GM12801 (cell line): ENCODE data around the gene BTBD9.

Experiments used
- TF ChIP-seq, protein P1 (sequence below): IDR thresholded peaks from one replicate; pipeline ENCODE4 v1.5.1; 2011; ENCODE audit warnings: control low read depth; ENCODE audit not compliant: insufficient read length; ENCODE audit errors: extremely low read depth

Gene BTBD9

GRCh38 chr6:38632490-38632889, 7.2 kb downstream of the BTBD9 start:
- TF ChIP-seq, protein P1, sequence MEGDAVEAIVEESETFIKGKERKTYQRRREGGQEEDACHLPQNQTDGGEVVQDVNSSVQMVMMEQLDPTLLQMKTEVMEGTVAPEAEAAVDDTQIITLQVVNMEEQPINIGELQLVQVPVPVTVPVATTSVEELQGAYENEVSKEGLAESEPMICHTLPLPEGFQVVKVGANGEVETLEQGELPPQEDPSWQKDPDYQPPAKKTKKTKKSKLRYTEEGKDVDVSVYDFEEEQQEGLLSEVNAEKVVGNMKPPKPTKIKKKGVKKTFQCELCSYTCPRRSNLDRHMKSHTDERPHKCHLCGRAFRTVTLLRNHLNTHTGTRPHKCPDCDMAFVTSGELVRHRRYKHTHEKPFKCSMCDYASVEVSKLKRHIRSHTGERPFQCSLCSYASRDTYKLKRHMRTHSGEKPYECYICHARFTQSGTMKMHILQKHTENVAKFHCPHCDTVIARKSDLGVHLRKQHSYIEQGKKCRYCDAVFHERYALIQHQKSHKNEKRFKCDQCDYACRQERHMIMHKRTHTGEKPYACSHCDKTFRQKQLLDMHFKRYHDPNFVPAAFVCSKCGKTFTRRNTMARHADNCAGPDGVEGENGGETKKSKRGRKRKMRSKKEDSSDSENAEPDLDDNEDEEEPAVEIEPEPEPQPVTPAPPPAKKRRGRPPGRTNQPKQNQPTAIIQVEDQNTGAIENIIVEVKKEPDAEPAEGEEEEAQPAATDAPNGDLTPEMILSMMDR, result no peak

DNA sequence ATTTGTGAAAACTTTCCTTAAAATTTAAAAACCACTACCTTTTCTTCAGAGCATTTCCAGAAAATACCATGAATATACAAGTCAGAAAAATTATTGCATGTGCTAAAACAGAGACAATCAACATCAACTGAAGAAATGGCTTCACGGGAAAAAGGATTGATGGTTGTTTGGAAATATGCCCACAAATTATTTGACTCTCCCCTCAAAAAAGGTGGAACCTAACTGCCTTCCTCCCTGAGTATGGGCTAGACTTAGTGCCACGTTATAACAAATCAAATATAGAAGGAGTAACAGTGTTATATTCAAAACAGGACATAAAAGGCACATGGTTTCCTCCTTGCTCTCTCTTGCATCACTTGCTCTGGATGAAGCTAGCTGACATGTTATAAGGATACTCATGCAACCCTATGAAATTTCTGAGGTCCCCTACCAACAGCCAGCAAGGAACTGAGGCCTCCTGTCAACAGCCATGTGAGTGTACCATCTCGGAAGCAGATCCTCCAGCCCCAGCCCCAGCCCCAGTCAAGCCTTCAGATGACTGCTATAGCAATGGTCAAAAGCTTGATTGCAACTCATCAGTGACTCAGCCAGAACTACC, 8.4 kb downstream of the BTBD9 start:
- TF ChIP-seq, protein P1, result no peak

DNA sequence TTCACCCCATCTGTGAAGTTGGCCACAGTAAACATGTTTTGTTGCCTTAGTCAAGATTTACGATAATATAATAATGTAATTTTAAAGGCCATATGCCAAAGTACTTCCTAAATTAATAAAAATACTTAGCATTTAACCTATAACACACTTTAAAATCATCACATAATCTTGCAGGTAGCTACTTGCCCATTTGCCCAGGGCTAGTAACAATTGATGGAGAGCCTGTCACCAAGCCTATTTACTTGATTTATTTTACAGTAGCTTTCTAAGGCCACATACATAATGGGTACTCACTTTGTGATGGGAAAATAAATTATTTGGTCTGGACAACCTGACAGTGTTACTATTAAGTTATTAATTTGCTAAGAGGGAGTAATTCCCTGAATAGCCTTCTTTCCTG, 14.5 kb downstream of the BTBD9 start:
- TF ChIP-seq, protein P1, result no peak

- TF ChIP-seq, protein P1, result no peak
These were observed 21.9 kb downstream of the BTBD9 start for GRCh38 chr6:38617856-38618255.

DNA sequence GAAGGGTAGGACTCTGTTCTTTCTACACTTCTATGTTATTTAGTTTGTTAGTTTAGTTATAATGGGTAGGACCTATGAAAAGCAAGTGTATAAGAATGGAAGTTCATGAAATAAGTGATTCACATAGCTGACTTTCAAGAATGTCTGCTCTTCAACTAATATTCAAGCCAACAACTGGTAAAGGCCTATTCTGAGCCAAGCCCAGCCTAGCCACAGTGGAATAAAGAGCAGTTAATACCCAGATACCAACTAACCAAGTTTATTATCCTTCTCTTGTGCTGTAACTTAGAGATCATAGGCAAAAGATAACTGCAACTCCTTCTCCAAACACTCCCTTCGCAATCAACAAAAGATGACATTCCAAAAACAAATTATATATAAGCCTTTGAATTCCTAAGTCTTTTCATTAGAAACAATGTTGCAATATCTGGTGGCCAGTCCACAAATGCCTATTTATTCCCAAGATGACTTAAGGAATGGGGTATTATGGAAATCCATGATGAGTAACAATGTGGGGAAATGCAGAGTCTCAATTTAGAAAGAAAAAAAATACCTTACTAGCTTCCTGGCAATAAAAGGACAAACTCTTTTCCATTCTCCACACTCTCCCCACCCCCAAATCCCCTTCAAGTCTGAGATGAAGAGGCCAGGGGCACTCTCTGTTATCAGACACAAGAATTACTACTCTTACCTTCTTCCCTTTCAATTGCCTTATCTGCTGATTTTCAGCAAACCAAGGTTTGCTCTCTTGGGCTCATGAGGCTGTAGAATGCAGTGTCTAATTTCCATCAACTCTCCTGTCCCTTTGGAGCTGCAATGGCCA, 27.4 kb downstream of the BTBD9 start:
- TF ChIP-seq, protein P1, result no peak

GRCh38 chr6:38610050-38610625, 29.6 kb downstream of the BTBD9 start:
- TF ChIP-seq, protein P1, result no peak

DNA sequence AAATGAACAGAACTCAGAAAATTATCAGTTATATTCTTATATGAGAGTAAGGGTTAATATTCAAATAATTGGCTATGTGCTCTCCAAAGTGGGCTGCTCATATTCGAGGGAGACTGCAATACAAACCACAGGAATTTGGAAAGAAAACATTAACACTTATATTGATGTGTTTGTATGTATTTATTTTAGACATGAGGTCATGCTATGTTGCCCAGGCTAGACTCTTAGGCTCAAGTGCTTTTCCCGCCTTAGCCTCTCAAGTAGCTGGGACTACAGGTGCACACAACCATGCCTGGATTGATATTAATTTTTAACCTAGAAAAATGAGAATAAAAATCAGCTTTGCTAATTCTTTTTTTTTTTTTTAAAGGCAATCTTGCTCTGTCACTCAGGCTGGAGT, 35.0 kb downstream of the BTBD9 start:
- TF ChIP-seq, protein P1, result no peak
